Tibial nerve (tissue), 4 donors: ENCODE data around the gene IFNA14.

Experiments used
- EP300 ChIP-seq, 2 donors: sonication (generic); formaldehyde crosslinking; IDR thresholded peaks; one replicate each; pipeline ENCODE4 v1.6.1; 2017; ENCODE audit warnings: antibody characterized with exemption in 2 of 2, mild to moderate bottlenecking in 1 of 2
- POLR2A ChIP-seq, 2 donors: fragments of 450-650 bp; IDR thresholded peaks; one replicate each; pipeline ENCODE4 v1.6.1; 2017; ENCODE audit warnings: antibody characterized with exemption in 2 of 2, mild to moderate bottlenecking in 2 of 2, moderate library complexity in 2 of 2
- TF ChIP-seq, protein P1 (sequence below), 5 experiments: fragments of 200-600 bp in 3 of 5; fragments of 450-650 bp in 2 of 5; sonication (generic) in 3 of 5; IDR thresholded peaks; one replicate each; pipeline ENCODE4 v1.5.1; 2016 to 2019; ENCODE audit warnings: antibody characterized with exemption in 5 of 5, mild to moderate bottlenecking in 3 of 5, moderate library complexity in 2 of 5

DNA sequence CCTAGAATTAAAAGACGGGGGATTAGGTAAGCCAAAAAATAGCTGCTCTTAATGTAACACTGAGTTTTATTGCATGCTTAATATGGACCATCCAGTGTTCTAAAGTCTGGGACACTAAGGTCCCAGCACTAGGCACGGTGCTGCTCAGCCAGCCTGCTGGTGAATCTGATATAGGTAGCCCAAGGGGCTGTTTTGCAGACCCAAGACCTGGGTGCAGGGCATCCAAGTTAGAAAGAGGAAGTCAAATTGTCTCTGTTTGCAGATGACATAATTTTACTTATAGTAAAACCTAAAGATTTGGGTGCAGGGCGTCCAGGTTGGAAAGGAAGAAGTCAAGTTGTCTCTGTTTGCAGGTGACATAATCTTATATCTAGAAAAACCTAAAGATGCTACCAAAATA, 47.5 kb upstream of the IFNA14 start:
- TF ChIP-seq, protein P1, sequence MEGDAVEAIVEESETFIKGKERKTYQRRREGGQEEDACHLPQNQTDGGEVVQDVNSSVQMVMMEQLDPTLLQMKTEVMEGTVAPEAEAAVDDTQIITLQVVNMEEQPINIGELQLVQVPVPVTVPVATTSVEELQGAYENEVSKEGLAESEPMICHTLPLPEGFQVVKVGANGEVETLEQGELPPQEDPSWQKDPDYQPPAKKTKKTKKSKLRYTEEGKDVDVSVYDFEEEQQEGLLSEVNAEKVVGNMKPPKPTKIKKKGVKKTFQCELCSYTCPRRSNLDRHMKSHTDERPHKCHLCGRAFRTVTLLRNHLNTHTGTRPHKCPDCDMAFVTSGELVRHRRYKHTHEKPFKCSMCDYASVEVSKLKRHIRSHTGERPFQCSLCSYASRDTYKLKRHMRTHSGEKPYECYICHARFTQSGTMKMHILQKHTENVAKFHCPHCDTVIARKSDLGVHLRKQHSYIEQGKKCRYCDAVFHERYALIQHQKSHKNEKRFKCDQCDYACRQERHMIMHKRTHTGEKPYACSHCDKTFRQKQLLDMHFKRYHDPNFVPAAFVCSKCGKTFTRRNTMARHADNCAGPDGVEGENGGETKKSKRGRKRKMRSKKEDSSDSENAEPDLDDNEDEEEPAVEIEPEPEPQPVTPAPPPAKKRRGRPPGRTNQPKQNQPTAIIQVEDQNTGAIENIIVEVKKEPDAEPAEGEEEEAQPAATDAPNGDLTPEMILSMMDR (IDR thresholded peaks at IDR 0.05) = no peak
- no peak for TF ChIP-seq POLR2A (IDR thresholded peaks at IDR 0.05)
- TF ChIP-seq EP300 (IDR thresholded peaks at IDR 0.05) = no peak
